NCI-H1417 (cell line): ENCODE data around the gene B3GALT4.

Source experiments
- DNase-seq, 3 experiments: peaks; one replicate each; lab custom pipeline; 2025; lab: John Stamatoyannopoulos, UW

Gene B3GALT4

GRCh38 chr6:33315793-33316602 is 39.1 kb downstream of the B3GALT4 start:
- DNase-seq = no peak

DNA sequence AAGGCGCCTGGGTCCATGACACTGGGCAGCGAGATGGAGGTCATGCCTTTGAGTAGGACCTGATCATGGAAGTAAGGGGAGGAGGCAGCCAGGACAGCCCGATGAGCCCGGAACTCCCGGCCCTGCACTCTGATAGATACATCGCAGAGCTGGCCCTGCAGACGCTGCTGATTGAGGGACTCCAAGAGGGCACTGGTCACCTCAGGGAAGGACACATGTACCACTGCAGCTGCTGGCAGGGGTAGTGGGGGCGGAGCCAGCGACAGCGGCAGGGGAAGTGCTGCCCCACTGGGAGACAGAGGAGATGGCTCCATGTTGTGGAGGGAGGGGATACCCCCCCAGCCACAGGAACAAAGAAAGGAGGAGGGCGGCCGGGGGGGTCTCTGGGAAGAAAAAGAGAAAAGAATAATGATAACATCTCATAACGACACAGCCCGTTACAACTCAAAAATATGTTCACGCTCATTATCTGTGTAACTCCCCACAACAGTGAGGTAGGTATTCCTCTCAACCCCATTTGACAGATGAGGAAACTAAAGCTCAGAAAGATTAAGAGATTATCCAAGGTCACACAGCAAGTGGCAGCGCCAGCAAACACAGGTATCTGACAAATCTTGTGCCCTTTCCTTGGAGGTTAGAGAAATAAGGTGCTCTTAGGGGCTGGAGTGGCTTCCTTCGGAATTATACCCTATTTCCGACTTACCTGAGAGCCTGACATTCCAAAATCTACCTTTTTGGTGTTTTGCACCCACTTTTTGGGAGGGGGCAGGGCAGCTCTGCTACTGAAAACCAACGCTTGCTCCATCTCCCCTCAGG is 39.9 kb downstream of the B3GALT4 start:
- DNase-seq = peak in 1 of 3 experiments; percentile 64

DNA sequence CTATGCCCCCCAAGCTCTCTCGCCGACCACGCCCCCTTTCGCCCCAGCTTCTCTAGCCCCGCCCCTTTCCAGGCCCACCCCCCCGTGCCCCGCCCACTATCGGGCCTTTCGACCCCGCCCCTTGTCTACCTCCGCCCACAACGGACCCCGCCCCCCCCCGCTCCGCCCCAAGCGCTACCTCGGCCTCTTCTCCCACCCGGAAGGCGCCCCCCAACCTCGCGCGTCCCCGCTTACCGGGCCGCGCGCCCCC is 40.4 kb downstream of the B3GALT4 start:
- DNase-seq = peak in 1 of 3 experiments; percentile 72

DNA sequence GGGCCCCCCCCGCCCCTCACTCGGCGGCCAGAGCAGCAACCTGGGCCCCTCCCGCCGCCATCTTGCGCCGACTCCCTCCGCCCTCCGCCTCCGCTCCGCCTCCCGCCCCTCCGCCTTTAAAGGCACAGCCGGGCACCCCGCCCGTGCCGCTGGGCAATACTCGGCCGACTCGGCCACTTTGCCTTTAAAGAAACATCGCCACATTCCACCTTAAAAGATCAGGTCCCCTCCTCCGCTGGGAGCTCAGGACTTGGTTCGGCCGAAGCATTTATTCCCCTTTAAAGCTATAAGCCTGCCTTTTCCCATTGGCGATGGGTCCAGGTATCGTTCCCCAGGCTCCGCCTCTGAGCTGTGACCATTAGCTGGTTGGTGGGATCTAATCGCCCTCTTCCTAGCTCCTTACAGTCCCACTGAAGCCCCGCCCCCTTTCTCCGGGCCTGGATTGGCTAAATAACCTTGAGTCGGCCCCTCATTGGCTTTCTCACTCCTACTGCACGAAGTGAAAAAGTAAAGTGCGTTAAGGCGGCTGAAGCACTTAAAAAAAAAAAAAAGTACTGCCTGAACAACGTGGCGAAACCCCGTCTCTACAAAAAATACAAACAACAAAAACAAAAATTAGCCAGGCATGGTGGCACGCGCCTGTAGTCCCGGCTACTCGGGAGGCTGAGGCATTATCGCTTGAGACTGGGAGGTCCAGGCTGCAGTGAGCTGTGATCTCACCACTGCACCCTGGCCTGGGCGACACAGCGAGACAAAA is 40.9 kb downstream of the B3GALT4 start, which contains the start of gene ZBTB22:
TSS of gene ZBTB22 (minus strand) at position 76 of the 757 bp plus-strand sequence. CDS start 828 bp downstream, outside the sequence.
- peak; percentile 97 to 99 (median 99) for DNase-seq

DNA sequence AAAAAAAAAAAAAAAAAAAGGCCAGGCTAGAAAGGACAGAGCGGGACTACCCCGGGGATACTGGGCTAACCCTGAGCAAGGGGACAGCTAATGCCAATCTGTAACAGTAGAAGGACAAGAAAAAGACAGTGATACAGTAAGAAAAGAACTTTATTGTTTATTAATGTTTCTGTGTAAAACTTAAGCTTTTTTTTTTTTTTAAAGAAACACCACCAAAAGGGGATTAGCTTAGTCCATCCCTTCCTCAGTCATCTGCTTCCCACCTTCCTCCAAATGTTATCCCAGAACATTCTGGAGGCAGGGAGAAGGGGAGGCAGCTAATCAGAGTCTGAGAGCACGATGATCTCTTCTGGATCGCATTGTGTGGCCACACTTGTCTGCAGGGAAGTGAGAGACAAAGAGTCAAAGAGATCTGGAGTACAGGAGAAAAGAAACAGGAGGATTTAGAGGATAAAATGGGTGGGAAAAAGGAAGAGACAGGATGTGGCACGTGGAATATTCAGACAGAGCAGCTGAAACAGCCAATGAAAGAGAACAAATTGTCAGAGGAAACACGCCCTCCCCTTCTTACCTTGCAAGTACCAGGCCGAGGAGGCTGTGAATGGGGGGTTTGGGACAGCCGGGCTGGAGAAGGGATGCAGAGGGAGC is 41.6 kb downstream of the B3GALT4 start:
- no peak for DNase-seq

DNA sequence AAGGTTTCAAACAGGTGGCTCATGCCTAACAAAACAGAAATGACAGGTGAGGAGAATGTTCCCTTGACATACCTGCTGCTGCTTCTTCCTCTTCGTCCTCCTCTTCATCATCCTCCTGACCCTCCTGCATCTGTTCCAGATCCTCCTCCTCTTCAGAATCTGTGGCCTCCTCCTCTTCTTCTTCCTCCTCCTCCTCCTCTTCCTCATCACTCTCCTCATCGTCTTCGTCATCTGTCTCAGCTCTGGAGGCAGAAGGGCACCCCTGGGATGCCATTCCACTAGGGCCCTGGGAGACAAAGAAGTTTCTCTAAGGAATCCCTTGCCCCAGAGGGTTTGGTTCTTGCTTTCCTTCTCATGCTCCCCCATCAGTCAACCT is 43.0 kb downstream of the B3GALT4 start:
- no peak for DNase-seq

- no peak for DNase-seq
Observed at GRCh38 chr6:33320315-33321181, 43.6 kb downstream of the B3GALT4 start.

DNA sequence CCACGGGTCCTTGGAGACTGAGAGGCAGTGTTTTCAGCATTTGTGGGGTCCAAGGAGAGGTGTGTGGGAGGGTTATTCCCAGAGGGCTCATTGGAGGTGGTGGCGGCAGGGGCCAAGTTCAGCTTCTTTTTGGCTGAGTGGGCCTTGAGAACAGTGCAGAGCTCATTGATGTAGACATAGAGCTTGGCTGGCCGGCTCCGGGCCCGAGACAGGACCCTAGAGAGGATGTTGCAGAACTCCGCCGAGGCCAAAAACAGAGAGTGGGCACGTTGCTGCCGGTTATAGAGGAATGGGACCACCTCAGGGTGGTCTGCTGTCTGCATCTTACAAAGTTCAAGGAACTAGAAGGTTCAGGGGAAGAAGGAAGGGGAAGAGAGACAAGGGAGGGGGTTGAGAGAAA is 44.3 kb downstream of the B3GALT4 start:
- no peak for DNase-seq

DNA sequence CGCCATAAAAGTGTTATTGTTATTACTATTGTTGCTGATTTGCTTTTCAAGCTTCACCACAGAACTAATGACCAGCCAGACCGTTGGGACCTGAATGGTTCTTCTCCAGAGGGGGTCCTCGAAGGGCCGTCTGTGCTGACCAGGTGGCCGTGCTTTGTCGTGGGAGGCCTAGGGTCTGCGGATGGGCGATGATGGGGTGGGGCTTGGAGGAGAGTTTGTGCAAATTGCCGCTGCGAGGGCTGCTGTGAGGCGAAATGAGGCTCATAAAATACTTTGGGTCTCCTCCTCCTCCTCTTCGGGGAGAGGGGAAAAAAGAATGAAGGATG is 46.7 kb downstream of the B3GALT4 start:
- DNase-seq = peak in 2 of 3 experiments; percentile 89 to 94

DNA sequence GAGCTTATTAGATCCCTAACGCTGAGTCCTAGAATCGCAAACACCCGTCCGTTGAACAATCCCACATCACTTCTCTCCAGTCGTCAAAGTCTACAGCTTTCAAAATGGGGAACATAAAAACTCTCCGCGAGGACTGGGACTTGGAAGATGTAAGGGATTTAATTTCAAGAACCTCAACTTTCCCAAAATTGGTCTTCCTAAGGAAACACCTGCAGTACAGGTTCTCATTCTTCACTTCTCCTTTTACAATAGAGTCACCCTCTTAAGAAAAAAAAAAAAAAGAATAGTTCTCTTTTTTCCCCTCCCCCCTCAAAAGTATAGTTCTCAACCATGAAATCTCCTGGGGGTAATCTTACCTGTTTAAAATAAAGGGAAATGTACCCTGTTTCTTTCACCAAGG is 47.2 kb downstream of the B3GALT4 start:
- peak in 2 of 3 experiments; percentile 36 to 82 for DNase-seq
